H9 (cell line): ENCODE results near the gene APOBEC3G. TPM values are rescaled to one million over a fixed set of nuclear protein-coding genes. Genes with fewer than 3 reads are reported as not detected.

Experiments
- DNase-seq: peaks from one replicate; pipeline ENCODE4 v3.0.0-alpha.2; 2017
- H2AFZ ChIP-seq: one replicate; pipeline ENCODE4 v1.6.1; 2013; ENCODE audit warnings: mild to moderate bottlenecking, low read length, control low read depth, moderate library complexity
- H2AK5ac ChIP-seq: 2 replicates; pipeline ENCODE4 v1.6.1; 2013; ENCODE audit warnings: low read length, control low read depth, mixed read lengths; ENCODE audit not compliant: insufficient read length
- H2BK120ac ChIP-seq: one replicate; pipeline ENCODE4 v1.6.1; 2013; ENCODE audit warnings: low read depth, mild to moderate bottlenecking, low read length, control low read depth, inconsistent platforms; ENCODE audit not compliant: poor library complexity, severe bottlenecking
- H2BK12ac ChIP-seq: 2 replicates; pipeline ENCODE4 v1.6.1; 2013; ENCODE audit warnings: low read length, control low read depth, mixed read lengths, low read depth; ENCODE audit not compliant: insufficient read length
- H2BK15ac ChIP-seq: 2 replicates; pipeline ENCODE4 v1.6.1; 2013; ENCODE audit warnings: low read depth, low read length, control low read depth
- H2BK20ac ChIP-seq: one replicate; pipeline ENCODE4 v1.6.1; 2013; ENCODE audit warnings: low read depth, mild to moderate bottlenecking, low read length, control low read depth, inconsistent platforms; ENCODE audit not compliant: poor library complexity, severe bottlenecking
- H2BK5ac ChIP-seq: 2 replicates; pipeline ENCODE4 v1.6.1; 2013; ENCODE audit warnings: low read length, control low read depth, mixed read lengths; ENCODE audit not compliant: insufficient read length
- H3K14ac ChIP-seq: 2 replicates; pipeline ENCODE4 v1.6.1; 2013; ENCODE audit warnings: low read length, control low read depth; ENCODE audit not compliant: insufficient read depth
- H3K18ac ChIP-seq: 2 replicates; pipeline ENCODE4 v1.6.1; 2013; ENCODE audit warnings: low read depth, mild to moderate bottlenecking, mixed read lengths, low read length, control low read depth; ENCODE audit not compliant: insufficient read length
- H3K23ac ChIP-seq: 2 replicates; pipeline ENCODE4 v1.6.1; 2013; ENCODE audit warnings: low read length, control low read depth, mixed read lengths, low read depth; ENCODE audit not compliant: insufficient read length
- H3K23me2 ChIP-seq: 2 replicates; pipeline ENCODE4 v1.6.1; 2013; ENCODE audit warnings: low read depth, mild to moderate bottlenecking, mixed read lengths, low read length, control low read depth; ENCODE audit not compliant: insufficient read length, poor library complexity, severe bottlenecking
- H3K27ac ChIP-seq: 2 replicates; pipeline ENCODE4 v1.5.1; 2013; ENCODE audit warnings: low read length, control low read depth, mixed read lengths, low read depth; ENCODE audit not compliant: insufficient read length
- H3K27me3 ChIP-seq: 2 replicates; pipeline ENCODE4 v1.6.1; 2013; ENCODE audit warnings: low read length, control low read depth, inconsistent platforms; ENCODE audit not compliant: insufficient read depth
- H3K4ac ChIP-seq: 2 replicates; pipeline ENCODE4 v1.6.1; 2013; ENCODE audit warnings: low read depth, mild to moderate bottlenecking, control low read depth, inconsistent platforms, low read length, moderate library complexity
- H3K4me1 ChIP-seq: 2 replicates; pipeline ENCODE4 v1.6.1; 2013; ENCODE audit warnings: low read length, control low read depth, inconsistent platforms; ENCODE audit not compliant: insufficient read depth
- H3K4me2 ChIP-seq: 2 replicates; pipeline ENCODE4 v1.6.1; 2013; ENCODE audit warnings: low read length, control low read depth, mixed read lengths; ENCODE audit not compliant: insufficient read length, insufficient read depth
- H3K56ac ChIP-seq: 2 replicates; pipeline ENCODE4 v1.6.1; 2013; ENCODE audit warnings: low read depth, mild to moderate bottlenecking, mixed read lengths, low read length, control low read depth; ENCODE audit not compliant: insufficient read length
- H3K79me1 ChIP-seq: 2 replicates; pipeline ENCODE4 v1.6.1; 2013; ENCODE audit warnings: low read depth, mild to moderate bottlenecking, moderate library complexity, low read length, control low read depth, inconsistent platforms; ENCODE audit not compliant: insufficient read depth, poor library complexity, severe bottlenecking
- H3K79me2 ChIP-seq: 2 replicates; pipeline ENCODE4 v1.6.1; 2013; ENCODE audit warnings: low read length, control low read depth, inconsistent platforms; ENCODE audit not compliant: insufficient read depth
- H3K9ac ChIP-seq: 2 replicates; pipeline ENCODE4 v1.6.1; 2013; ENCODE audit warnings: low read length, control low read depth, mixed read lengths; ENCODE audit not compliant: insufficient read length; ENCODE audit errors: extremely low read depth
- H3K9me3 ChIP-seq: one replicate; pipeline ENCODE4 v1.6.1; 2013; ENCODE audit warnings: low read depth, low read length, inconsistent platforms; ENCODE audit not compliant: control insufficient read depth
- H3T11ph ChIP-seq: one replicate; pipeline ENCODE4 v1.6.1; 2013; ENCODE audit warnings: mild to moderate bottlenecking, low read length, control low read depth, inconsistent platforms
- H4K20me1 ChIP-seq: one replicate; pipeline ENCODE4 v1.6.1; 2013; ENCODE audit not compliant: control insufficient read depth, insufficient read length, insufficient read depth
- H4K5ac ChIP-seq: 2 replicates; pipeline ENCODE4 v1.6.1; 2013; ENCODE audit warnings: low read depth, mild to moderate bottlenecking, mixed read lengths, low read length, control low read depth; ENCODE audit not compliant: insufficient read length
- H4K8ac ChIP-seq: replicated peaks from 2 replicates; pipeline ENCODE4 v1.6.1; 2013; ENCODE audit warnings: low read length, control low read depth, mixed read lengths, low read depth; ENCODE audit not compliant: insufficient read length
- H4K91ac ChIP-seq: 2 replicates; pipeline ENCODE4 v1.6.1; 2013; ENCODE audit warnings: low read depth, mild to moderate bottlenecking, moderate library complexity, mixed read lengths, low read length, control low read depth; ENCODE audit not compliant: insufficient read length
- H3K27ac Mint-ChIP-seq, 3 experiments: 2 replicates in 2 of 3; 3 replicates in 1 of 3; pipeline ENCODE4 v1.8.0; 2020 to 2021; ENCODE audit warnings: mixed read lengths in 3 of 3, mild to moderate bottlenecking in 1 of 3, moderate library complexity in 1 of 3
- H3K27me3 Mint-ChIP-seq: 2 replicates; pipeline ENCODE4 v1.8.0; 2021; ENCODE audit warnings: low read depth, mild to moderate bottlenecking, moderate library complexity, mixed read lengths
- H3K36me3 Mint-ChIP-seq, 3 experiments: 2 replicates in 2 of 3; 3 replicates in 1 of 3; pipeline ENCODE4 v1.8.0; 2020 to 2021; ENCODE audit warnings: low read depth in 3 of 3, mixed read lengths in 3 of 3; ENCODE audit not compliant: insufficient read depth in 1 of 3
- H3K4me1 Mint-ChIP-seq, 2 experiments: 2 replicates each; pipeline ENCODE4 v1.8.0; 2020; ENCODE audit warnings: mixed read lengths in 2 of 2
- H3K4me3 Mint-ChIP-seq, 2 experiments: 2 replicates in 1 of 2; 3 replicates in 1 of 2; pipeline ENCODE4 v1.8.0; 2020 to 2021; ENCODE audit warnings: mild to moderate bottlenecking in 2 of 2, mixed read lengths in 2 of 2, moderate library complexity in 1 of 2
- H3K9me3 Mint-ChIP-seq, 2 experiments: 2 replicates in 1 of 2; 3 replicates in 1 of 2; pipeline ENCODE4 v1.8.0; 2020; ENCODE audit warnings: mild to moderate bottlenecking in 2 of 2, mixed read lengths in 2 of 2, moderate library complexity in 1 of 2
- WGBS: extraction: QIAGEN DNeasy Blood & Tissue Kit; methylation state at CpG from one replicate; pipeline ENCODE4 v1.1.7; 2013; ENCODE audit warnings: missing lambda C conversion rate, low lambda C conversion rate, mixed read lengths; ENCODE audit not compliant: insufficient read length; ENCODE audit errors: extremely low coverage; 5-methylcytosine and 5-hydroxymethylcytosine counted together
- total RNA-seq: library from RNA; stranded (reverse); gene quantifications from 2 replicates; pipeline ENCODE4 v1.2.1, GENCODE V29; 2021
- TF ChIP-seq, protein P1 (sequence below): fragments of 200-600 bp; sonication (generic); conservative IDR thresholded peaks from 3 replicates; pipeline ENCODE4 v1.8.0; 2021; ENCODE audit warnings: antibody characterized with exemption, mild to moderate bottlenecking

APOBEC3G gene
- total RNA-seq, 1 experiment from 2014 or later: 2.4 TPM

GRCh38 chr22:39115570-39115969, 38.5 kb downstream of the APOBEC3G start:
- DNase-seq: no peak
- H3K4ac ChIP-seq: no peak overlapping the region
- no peak overlapping the region for H3T11ph ChIP-seq
- no peaks in the 10 kb centered on the region for H3K79me1 ChIP-seq
- H2BK20ac ChIP-seq: no peak overlapping the region
- TF ChIP-seq, protein P1, sequence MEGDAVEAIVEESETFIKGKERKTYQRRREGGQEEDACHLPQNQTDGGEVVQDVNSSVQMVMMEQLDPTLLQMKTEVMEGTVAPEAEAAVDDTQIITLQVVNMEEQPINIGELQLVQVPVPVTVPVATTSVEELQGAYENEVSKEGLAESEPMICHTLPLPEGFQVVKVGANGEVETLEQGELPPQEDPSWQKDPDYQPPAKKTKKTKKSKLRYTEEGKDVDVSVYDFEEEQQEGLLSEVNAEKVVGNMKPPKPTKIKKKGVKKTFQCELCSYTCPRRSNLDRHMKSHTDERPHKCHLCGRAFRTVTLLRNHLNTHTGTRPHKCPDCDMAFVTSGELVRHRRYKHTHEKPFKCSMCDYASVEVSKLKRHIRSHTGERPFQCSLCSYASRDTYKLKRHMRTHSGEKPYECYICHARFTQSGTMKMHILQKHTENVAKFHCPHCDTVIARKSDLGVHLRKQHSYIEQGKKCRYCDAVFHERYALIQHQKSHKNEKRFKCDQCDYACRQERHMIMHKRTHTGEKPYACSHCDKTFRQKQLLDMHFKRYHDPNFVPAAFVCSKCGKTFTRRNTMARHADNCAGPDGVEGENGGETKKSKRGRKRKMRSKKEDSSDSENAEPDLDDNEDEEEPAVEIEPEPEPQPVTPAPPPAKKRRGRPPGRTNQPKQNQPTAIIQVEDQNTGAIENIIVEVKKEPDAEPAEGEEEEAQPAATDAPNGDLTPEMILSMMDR: no peak
- WGBS: no CpG with 5 or more reads among the region's 2 CpGs
- no peak overlapping the region for H3K9ac ChIP-seq
- H3K27me3 ChIP-seq: peaks cover 2% of the 10 kb centered on the region; the same call in 1 of the 2 replicates
- no peaks in the 10 kb centered on the region for H3K36me3 Mint-ChIP-seq
- H3K27me3 Mint-ChIP-seq: peaks cover 15% of the 10 kb centered on the region
- H4K20me1 ChIP-seq: no peaks in the 10 kb centered on the region
- no peak overlapping the region for H2BK12ac ChIP-seq
- peaks cover 5% of the 10 kb centered on the region; the same call in 1 of the 2 replicates for H3K4me1 ChIP-seq
- no peak overlapping the region for H3K4me3 Mint-ChIP-seq
- no peaks in the 10 kb centered on the region for H3K23me2 ChIP-seq
- H3K14ac ChIP-seq: no peak overlapping the region
- no peak overlapping the region for H3K18ac ChIP-seq
- H3K9me3 ChIP-seq: no peaks in the 10 kb centered on the region
- peaks cover 47 to 53% of the 10 kb centered on the region in 2 experiments for H3K4me1 Mint-ChIP-seq
- H2BK15ac ChIP-seq: no peak overlapping the region
- H4K91ac ChIP-seq: no peak overlapping the region
- no peak overlapping the region for H3K56ac ChIP-seq
- no peaks in the 10 kb centered on the region for H3K79me2 ChIP-seq
- no peak overlapping the region for H3K27ac Mint-ChIP-seq
- no peak overlapping the region for H4K8ac ChIP-seq
- no peak overlapping the region for H2AK5ac ChIP-seq
- H3K27ac ChIP-seq: no peak overlapping the region
- H2AFZ ChIP-seq: no peak overlapping the region
- no peak overlapping the region for H3K23ac ChIP-seq
- H2BK5ac ChIP-seq: no peak overlapping the region
- no peak overlapping the region for H3K4me2 ChIP-seq
- H4K5ac ChIP-seq: no peak overlapping the region
- no peak overlapping the region for H2BK120ac ChIP-seq
- H3K9me3 Mint-ChIP-seq: peaks cover 0 to 5% of the 10 kb centered on the region in 2 experiments; a peak in 1 of 5 replicates
